Caco-2 (cell line): Measurements from ENCODE around the gene GSE1. TPM values are rescaled to one million over a fixed set of nuclear protein-coding genes. Genes with fewer than 3 reads are reported as not detected.

Source experiments
- BruUV-seq: library from RNA; stranded (reverse); fragments of 400-500 nt; replicated peaks from 2 replicates; lab custom pipeline; 2021; lab: Mats Ljungman, UMichigan
- CTCF ChIA-PET: fragments of 300-600 bp; sonication (Branson Sonifier 250); formaldehyde crosslinking; loops from one replicate; lab custom pipeline; 2022; ENCODE audit warnings: antibody characterized with exemption; lab: Charles Lee
- POLR2A ChIA-PET: fragments of 300-600 bp; sonication (Branson Sonifier 250); formaldehyde crosslinking; loops from one replicate; lab custom pipeline; 2022; ENCODE audit warnings: antibody characterized with exemption; lab: Charles Lee
- DNase-seq, 2 experiments: peaks; one replicate each; pipeline versions ENCODE4 v3.0.0 to v3.0.0-alpha.2; 2020 to 2022
- H3K27me3 ChIP-seq: replicated peaks from 2 replicates; pipeline ENCODE4 v1.6.0; 2011; ENCODE audit warnings: low read length; ENCODE audit not compliant: control insufficient read depth, insufficient read depth
- H3K36me3 ChIP-seq: 2 replicates; pipeline ENCODE4 v1.5.1; 2011; ENCODE audit warnings: low read length; ENCODE audit not compliant: control insufficient read depth, insufficient read depth
- H3K4me1 ChIP-seq: fragments of 250-450 bp; sonication (Bioruptor Pico); 2 replicates; pipeline ENCODE4 v1.5.1; 2020; ENCODE audit warnings: mild to moderate bottlenecking
- H3K4me3 ChIP-seq: 2 replicates; pipeline ENCODE4 v1.5.1; 2011; ENCODE audit warnings: low read depth, mild to moderate bottlenecking, control low read depth, low read length
- H3K9me3 ChIP-seq: fragments of 250-450 bp; sonication (Bioruptor Pico); 2 replicates; pipeline ENCODE4 v1.5.1; 2020; ENCODE audit warnings: mild to moderate bottlenecking, moderate library complexity
- H3K27ac Mint-ChIP-seq: one replicate; pipeline ENCODE4 v1.8.0; 2022; ENCODE audit warnings: mixed read lengths; ENCODE audit not compliant: unreplicated experiment
- H3K27me3 Mint-ChIP-seq: one replicate; pipeline ENCODE4 v1.8.0; 2022; ENCODE audit warnings: mixed read lengths; ENCODE audit not compliant: insufficient read depth, unreplicated experiment
- H3K36me3 Mint-ChIP-seq: one replicate; pipeline ENCODE4 v1.8.0; 2022; ENCODE audit warnings: mild to moderate bottlenecking, mixed read lengths; ENCODE audit not compliant: insufficient read depth, unreplicated experiment
- H3K4me1 Mint-ChIP-seq: one replicate; pipeline ENCODE4 v1.8.0; 2022; ENCODE audit warnings: low read depth, mixed read lengths; ENCODE audit not compliant: unreplicated experiment
- H3K4me3 Mint-ChIP-seq: one replicate; pipeline ENCODE4 v1.8.0; 2022; ENCODE audit warnings: mild to moderate bottlenecking, moderate library complexity, mixed read lengths; ENCODE audit not compliant: unreplicated experiment
- H3K9me3 Mint-ChIP-seq: one replicate; pipeline ENCODE4 v1.8.0; 2022; ENCODE audit warnings: mixed read lengths; ENCODE audit not compliant: unreplicated experiment
- intact Hi-C: fragments of 100-400 bp; cut with micrococcal nuclease; formaldehyde crosslinking; loops from one replicate; pipeline ENCODE4 v1.10.0; 2022; ENCODE audit not compliant: unreplicated experiment
- total RNA-seq: library from RNA; stranded (reverse); gene quantifications from 2 replicates; pipeline ENCODE4 v1.2.3, GENCODE V29; 2022
- TF ChIP-seq, protein P1 (sequence below), 2 experiments: fragments of 200-600 bp in 1 of 2; IDR thresholded peaks; 1 replicate in 1 of 2; 2 replicates in 1 of 2; pipeline versions ENCODE4 v1.5.1 to v1.8.0; 2011 to 2022; ENCODE audit warnings: antibody characterized with exemption in 1 of 2, control low read depth in 1 of 2, inconsistent platforms in 1 of 2, low read depth in 1 of 2, low read length in 1 of 2, mild to moderate bottlenecking in 1 of 2, moderate library complexity in 1 of 2; ENCODE audit not compliant: insufficient read depth in 1 of 2, severe bottlenecking in 1 of 2, unreplicated experiment in 1 of 2

The GSE1 gene
- total RNA-seq, 1 experiment from 2014 or later: 142 TPM

- no peak overlapping the region for H3K27ac Mint-ChIP-seq
- no peaks in the 10 kb centered on the region for H3K27me3 Mint-ChIP-seq
These were observed 11.3 kb upstream of the GSE1 start for GRCh38 chr16:85601730-85602401.

DNA sequence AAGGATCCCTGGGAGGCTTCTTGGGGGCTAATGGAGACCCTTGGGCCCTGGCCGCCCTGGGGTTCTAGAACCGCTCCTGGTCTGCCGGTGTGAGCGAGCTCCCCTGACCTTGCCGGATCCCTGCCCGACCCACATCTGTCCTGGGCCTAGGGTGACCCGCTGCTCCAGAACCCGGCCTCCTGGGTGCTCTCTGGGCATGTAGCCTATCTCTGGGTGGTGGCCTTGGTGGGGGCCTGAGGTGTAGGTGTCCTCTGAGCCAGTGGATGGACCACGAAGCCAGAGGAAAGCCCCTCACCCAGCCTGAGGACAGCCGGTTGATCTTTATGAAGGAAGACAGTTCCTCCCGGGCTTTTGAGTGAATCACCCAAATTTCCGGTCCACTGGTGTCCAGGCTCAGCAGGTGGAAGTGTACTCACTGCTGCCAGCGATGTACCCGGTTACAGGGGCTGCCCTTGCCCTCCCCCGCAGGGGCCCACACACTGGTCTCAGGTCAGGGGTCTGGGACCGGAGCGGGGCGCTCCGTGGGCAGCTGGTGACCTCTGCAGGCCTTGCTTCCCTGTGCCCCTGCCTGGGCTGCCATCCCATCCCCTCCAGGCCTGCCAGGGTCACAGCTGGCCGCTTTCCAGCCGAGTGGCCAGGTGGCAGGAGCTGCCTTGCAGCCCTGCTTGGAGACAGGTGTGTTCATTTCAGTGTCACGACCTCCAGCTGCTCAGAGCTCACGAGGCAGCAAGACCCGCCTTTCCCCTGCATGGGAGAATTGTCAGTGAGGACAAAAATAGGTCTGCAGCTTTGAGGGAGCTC is 10.5 kb upstream of the GSE1 start:
- no peaks in the 10 kb centered on the region for H3K36me3 ChIP-seq
- intact Hi-C loops: no loop called here
- Mint-ChIP-seq H3K4me3 (no peak overlapping the region), H3K27ac (no peak overlapping the region), H3K9me3 (no peaks in the 10 kb centered on the region), H3K36me3 (peaks cover 11% of the 10 kb centered on the region), H3K27me3 (no peaks in the 10 kb centered on the region), H3K4me1 (peaks cover 10% of the 10 kb centered on the region)
- no peak for DNase-seq
- ChIA-PET CTCF (interaction anchor here (0.7 to 0.8 kb wide), 2 partner anchors 26 to 49 kb away, joined by 3 read pairs; no protein-coding TSS in a partner anchor), POLR2A (no interaction called here)
- no peak overlapping the region for H3K4me3 ChIP-seq
- TF ChIP-seq, protein P1, sequence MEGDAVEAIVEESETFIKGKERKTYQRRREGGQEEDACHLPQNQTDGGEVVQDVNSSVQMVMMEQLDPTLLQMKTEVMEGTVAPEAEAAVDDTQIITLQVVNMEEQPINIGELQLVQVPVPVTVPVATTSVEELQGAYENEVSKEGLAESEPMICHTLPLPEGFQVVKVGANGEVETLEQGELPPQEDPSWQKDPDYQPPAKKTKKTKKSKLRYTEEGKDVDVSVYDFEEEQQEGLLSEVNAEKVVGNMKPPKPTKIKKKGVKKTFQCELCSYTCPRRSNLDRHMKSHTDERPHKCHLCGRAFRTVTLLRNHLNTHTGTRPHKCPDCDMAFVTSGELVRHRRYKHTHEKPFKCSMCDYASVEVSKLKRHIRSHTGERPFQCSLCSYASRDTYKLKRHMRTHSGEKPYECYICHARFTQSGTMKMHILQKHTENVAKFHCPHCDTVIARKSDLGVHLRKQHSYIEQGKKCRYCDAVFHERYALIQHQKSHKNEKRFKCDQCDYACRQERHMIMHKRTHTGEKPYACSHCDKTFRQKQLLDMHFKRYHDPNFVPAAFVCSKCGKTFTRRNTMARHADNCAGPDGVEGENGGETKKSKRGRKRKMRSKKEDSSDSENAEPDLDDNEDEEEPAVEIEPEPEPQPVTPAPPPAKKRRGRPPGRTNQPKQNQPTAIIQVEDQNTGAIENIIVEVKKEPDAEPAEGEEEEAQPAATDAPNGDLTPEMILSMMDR (IDR thresholded peaks at IDR 0.05; ENCODE audit: insufficient read depth in 1 of 2, low read depth in 1 of 2, low read length in 1 of 2, severe bottlenecking in 1 of 2, unreplicated experiment in 1 of 2): no peak
- H3K27me3 ChIP-seq: no peaks in the 10 kb centered on the region
- H3K4me1 ChIP-seq: peaks cover 15% of the 10 kb centered on the region
- no peaks in the 10 kb centered on the region for H3K9me3 ChIP-seq
- no TSS peak for BruUV-seq

More at GRCh38 chr16:85601730-85602401, 11.3 kb upstream of the GSE1 start:
- Mint-ChIP-seq H3K4me1 (peaks cover 12% of the 10 kb centered on the region), H3K9me3 (no peaks in the 10 kb centered on the region), H3K36me3 (peaks cover 11% of the 10 kb centered on the region), H3K4me3 (no peak overlapping the region)
- BruUV-seq: no TSS peak
- peaks cover 9% of the 10 kb centered on the region; the same call in 1 of the 2 replicates for H3K4me1 ChIP-seq
- POLR2A ChIA-PET: interaction anchor here (0.6 kb wide), 1 partner anchor 149 kb away, joined by 3 read pairs; no protein-coding TSS in a partner anchor
- DNase-seq: no peak
- H3K9me3 ChIP-seq: no peaks in the 10 kb centered on the region
- intact Hi-C loops: no loop called here
- H3K27me3 ChIP-seq: no peaks in the 10 kb centered on the region
- CTCF ChIA-PET: interaction anchor here (0.5 kb wide), 1 partner anchor 11 kb away, joined by 3 read pairs; the partner anchor contains the start of gene GSE1
- H3K36me3 ChIP-seq: no peaks in the 10 kb centered on the region
- TF ChIP-seq, protein P1 (IDR thresholded peaks at IDR 0.05; ENCODE audit: insufficient read depth in 1 of 2, low read depth in 1 of 2, low read length in 1 of 2, severe bottlenecking in 1 of 2, unreplicated experiment in 1 of 2): no peak
- H3K4me3 ChIP-seq: no peak overlapping the region

GRCh38 chr16:85603203-85603755 is 9.8 kb upstream of the GSE1 start:
- TF ChIP-seq, protein P1 (IDR thresholded peaks at IDR 0.05; ENCODE audit: insufficient read depth in 1 of 2, low read depth in 1 of 2, low read length in 1 of 2, severe bottlenecking in 1 of 2, unreplicated experiment in 1 of 2): no peak
- Mint-ChIP-seq H3K27me3 (no peaks in the 10 kb centered on the region), H3K9me3 (no peaks in the 10 kb centered on the region), H3K4me1 (peaks cover 12% of the 10 kb centered on the region), H3K27ac (no peak overlapping the region), H3K4me3 (no peak overlapping the region), H3K36me3 (peaks cover 11% of the 10 kb centered on the region)
- POLR2A ChIA-PET: no interaction called here
- no peak overlapping the region for H3K4me3 ChIP-seq
- CTCF ChIA-PET: interaction anchor here (0.7 to 0.8 kb wide), 2 partner anchors 27 to 50 kb away, joined by 3 read pairs; no protein-coding TSS in a partner anchor
- H3K9me3 ChIP-seq: no peaks in the 10 kb centered on the region
- DNase-seq: no peak
- H3K4me1 ChIP-seq: peaks cover 22% of the 10 kb centered on the region
- H3K27me3 ChIP-seq: no peaks in the 10 kb centered on the region
- intact Hi-C loops: no loop called here
- H3K36me3 ChIP-seq: no peaks in the 10 kb centered on the region
- no TSS peak for BruUV-seq
